NCI-H1092 treated with DMSO at 0.1 percent for 48 hours (cell line): ENCODE data around the gene ASGR1.

Experiments used
- DNase-seq: peaks from one replicate; lab custom pipeline; 2025; lab: John Stamatoyannopoulos, UW

The ASGR1 gene, protein sequence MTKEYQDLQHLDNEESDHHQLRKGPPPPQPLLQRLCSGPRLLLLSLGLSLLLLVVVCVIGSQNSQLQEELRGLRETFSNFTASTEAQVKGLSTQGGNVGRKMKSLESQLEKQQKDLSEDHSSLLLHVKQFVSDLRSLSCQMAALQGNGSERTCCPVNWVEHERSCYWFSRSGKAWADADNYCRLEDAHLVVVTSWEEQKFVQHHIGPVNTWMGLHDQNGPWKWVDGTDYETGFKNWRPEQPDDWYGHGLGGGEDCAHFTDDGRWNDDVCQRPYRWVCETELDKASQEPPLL

DNA sequence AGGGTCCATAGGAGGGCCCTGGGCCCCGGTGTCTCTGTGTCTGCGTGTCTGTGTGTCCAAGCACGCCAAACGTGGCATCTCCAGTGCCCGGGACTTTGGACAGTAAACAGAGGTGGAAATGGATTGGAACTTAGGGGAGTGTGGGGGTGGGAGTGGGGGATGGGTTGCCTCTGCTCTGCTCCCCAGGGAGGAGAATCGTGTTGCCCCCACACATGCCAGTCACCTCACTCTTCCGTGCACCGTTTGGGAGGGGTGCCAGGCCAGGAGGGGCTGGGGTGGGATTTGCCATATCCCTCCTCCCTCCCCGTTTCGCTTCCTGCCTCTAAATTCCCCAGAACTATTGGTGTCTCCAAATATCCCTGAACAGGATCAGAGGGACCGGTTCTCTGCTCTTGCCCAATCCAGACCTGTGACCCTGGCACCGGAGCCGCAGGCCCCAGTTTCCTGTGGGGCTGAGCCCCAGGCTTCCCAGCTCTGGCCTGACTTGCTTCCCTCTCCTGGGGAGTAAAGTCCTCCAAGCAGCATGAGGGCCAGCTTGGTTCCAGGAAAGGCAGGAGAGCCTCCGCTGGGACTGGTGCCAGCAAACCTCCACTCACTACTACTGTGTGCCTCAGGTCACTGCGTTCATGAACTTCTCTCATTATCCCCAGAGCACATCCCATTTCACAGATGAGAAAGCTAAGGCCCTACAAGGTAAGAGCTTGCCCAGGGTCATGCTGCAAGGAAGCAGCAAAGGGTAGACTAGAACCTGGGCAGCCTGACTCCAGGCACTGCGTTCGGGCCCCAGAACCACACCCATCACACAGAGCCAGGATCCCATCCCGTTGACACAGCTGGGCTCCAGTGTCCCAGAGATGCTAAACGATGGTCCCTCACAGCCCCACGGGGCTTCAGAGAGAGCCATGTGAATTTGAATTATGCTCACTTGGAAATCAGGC lies at the start of gene ASGR1:
TSS of gene ASGR1 (minus strand) at position 54 of the 938 bp plus-strand sequence. CDS start 807 bp downstream, outside the sequence.
- DNase-seq = no peak

DNA sequence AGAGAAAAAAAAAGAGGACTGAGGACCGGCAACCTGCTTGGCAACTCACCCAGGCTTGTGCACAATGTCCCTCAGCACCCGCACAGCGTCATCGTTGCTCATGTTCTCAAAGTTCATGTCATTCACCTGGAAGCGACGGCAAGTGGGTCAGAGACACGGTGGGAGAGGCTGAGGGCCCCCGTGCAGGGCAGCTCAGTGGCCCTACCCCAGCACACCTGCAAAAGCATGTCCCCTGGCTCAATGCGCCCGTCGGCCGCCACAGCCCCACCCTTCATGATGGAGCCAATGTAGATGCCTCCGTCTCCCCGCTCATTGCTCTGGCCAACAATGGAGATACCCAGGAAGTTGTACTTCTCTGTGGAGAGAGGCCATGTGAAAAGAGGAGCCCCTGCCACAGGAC lies 49.8 kb upstream of the ASGR1 start:
- DNase-seq = no peak

DNA sequence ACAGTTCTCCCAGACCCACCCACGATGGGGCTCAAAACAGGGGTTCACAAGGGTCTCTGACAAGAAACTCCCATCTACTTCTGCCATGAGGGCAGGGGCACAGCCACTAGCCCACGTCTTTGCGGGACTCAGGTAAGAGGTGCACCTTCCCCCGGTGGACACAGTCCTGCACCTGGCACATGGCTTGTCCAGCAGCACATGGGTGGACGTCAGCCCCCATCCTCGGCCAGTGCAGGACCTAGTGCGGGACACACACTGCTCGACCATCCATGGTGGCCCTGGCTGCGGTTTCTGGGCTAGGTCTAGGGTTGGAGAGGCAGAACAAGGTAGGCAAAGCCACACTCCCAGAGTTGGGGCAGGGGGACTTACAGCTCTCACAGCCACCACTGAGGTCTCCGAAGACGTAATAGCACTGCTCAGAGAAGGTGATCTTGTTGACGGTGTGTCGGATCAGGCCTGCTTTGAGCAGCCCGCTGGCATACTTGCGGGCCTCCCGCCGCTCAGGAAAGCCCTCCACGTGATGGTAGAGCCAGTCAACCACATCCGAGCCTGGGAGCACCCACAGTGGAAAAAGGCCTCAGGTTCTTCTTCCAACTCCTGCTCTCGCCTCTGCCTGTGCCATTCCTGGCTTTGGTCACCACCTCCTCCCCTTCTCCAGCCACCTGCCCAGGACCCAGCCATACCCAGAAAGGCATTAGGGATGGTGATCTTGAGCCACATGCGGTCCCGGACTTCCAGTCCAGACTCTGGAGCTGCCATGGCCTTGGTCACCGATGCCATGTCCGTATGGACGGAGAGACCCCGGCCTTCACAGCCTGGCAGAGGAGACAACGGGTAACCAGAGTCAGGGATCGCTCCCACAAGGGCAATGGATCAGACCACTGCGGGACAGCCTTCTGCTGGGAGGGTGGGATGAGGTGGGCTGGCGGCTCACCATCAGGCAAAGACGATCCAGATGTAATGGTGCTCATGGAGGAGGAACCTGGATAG lies 47.8 kb upstream of the ASGR1 start:
- DNase-seq = no peak

GRCh38 chr17:7225711-7226331 lies 46.7 kb upstream of the ASGR1 start:
- no peak for DNase-seq

GRCh38 chr17:7224661-7225111 lies 45.5 kb upstream of the ASGR1 start:
- no peak for DNase-seq

DNA sequence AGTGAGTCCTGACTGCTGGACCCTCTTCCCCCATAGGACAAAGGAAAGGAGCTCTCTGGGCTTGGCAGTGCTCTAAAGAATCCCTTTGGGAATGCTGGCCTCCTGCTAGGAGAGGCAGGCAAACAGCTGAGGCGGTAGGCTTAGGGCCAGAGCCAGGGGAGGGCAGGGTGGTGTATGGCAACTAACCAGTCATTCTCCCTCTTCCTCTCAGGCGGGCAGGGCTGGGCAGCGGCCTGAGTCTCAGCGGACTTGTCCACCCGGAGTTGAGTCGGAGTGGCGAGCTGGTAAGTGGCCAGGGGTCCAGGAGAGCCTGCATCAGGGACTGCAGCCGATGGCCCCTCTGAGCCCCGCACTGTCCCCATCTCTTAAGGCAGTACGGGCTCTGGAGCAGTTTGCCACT lies 44.9 kb upstream of the ASGR1 start:
- no peak for DNase-seq

DNA sequence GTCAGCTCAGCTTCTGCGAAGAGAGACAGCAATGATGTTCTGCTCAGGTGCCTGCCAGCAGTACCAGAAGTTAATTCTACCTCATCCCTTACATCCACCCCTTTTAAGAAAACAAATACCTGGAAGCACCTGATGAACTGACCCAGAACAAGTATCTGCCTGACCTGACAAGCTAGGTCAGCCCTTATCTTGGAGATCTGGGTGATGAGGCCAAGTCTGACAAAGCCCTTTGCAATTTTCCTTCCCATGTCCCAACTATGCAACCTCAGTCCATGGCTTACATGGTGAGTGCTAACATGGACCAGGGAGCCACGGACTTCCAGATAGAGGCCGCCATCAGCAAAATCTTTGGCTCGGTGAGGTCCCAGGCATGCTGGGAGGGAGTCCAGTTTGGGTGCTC lies 44.2 kb upstream of the ASGR1 start:
- no peak for DNase-seq

DNA sequence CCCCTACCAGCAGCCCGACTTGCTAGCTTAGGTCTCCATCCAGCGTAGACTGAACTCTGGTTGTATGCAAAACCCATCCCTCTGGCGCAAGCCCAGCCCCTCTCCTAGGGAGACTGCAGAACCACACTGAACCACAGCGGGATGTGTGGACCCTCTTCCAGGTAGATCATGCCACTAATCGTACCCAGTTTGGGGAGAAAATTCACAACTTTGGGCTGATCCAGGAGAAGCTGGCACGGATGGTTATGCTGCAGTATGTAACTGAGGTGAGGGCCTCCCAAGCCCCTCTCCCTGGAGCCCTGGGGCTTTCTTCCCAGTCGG lies 43.8 kb upstream of the ASGR1 start:
- DNase-seq = no peak

GRCh38 chr17:7222093-7222971 lies 43.2 kb upstream of the ASGR1 start:
- no peak for DNase-seq

DNA sequence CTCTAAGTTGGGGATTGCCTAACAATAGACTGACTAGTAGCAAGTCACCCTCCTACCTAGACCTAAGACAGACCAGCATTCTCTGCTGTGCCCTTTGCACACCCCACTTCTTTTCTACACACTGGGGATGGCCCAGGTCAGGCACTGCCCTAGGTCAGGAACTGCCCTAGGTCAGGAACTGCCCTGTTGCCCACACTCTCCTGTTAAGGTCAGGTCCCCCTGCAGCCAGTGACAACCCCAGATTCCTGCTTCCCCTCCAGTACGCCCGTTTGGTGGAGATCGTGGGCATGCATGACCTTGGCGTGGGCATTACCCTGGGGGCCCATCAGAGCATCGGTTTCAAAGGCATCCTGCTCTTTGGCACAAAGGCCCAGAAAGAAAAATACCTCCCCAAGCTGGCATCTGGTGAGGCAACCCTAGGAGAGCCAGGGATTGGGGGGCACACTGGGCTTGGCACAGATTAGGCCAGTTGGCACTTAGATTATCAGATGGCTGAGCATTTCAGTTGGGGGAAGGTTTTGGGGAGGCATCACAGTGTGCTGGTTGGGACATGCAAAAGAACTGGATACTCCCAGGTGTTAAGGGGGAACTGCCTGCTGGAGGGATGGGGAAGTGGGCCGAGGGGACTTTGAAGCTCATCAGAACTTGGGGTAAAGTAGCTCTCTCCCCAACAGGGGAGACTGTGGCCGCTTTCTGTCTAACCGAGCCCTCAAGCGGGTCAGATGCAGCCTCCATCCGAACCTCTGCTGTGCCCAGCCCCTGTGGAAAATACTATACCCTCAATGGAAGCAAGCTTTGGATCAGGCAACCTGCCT lies 42.3 kb upstream of the ASGR1 start:
- no peak for DNase-seq

DNA sequence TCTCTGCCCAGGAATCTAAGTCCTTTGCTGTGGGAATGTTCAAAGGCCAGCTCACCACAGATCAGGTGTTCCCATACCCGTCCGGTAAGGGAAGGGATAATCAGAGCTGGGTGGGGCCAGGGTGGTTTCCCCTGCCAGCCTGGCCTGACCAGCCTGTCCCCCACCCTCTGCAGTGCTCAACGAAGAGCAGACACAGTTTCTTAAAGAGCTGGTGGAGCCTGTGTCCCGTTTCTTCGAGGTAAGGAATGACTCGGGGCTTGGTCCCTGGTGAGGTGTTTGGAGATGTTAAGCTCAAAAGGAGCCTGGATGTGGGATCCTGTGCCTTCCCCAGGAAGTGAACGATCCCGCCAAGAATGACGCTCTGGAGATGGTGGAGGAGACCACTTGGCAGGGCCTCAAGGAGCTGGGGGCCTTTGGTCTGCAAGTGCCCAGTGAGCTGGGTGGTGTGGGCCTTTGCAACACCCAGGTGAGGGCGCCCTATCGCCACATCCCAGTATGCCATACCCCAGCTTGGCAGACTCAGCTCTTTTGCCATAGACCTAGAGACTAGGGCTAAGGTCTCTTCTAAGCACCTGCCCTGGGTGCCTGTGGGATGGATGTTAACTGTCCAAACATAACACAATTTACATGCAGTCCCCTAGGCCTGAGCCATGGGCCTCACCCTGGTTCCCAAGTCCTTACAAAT lies 41.6 kb upstream of the ASGR1 start:
- DNase-seq = peak; percentile 29

- peak; percentile 12 for DNase-seq
Measured at GRCh38 chr17:7219812-7220592, 40.8 kb upstream of the ASGR1 start, which contains the start of the genes ACADVL and DLG4. Gene ACADVL (plus strand): TSS chr17:7219938. CDS start chr17:7219985, 47 bp downstream. Gene DLG4 (minus strand): TSS chr17:7219836.

GRCh38 chr17:7219229-7219811 lies 40.1 kb upstream of the ASGR1 start:
- no peak for DNase-seq

GRCh38 chr17:7218758-7219157 lies 39.6 kb upstream of the ASGR1 start:
- DNase-seq = no peak

DNA sequence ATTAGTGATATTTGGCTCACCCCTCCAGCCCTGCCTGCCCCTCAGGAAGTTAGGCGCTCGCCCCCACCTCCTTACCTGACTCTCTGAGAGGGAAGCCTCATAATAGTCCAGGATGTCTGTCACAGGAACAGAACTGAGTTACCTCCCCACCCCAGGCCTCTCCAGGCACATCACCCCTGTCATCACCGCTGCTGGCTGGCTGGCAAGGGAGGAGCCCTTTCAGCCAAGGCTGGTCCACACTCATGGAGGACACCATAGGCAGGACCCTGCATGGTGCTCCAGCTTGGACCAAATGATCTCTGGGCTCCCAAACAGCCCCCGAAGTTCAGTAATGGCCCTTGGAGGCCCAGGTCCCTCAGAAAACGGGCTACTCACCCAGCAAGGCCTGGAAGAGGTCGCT lies 39.0 kb upstream of the ASGR1 start:
- DNase-seq = no peak

GRCh38 chr17:7217113-7217987 lies 38.2 kb upstream of the ASGR1 start:
- DNase-seq = no peak
